D721Med (cell line): Measurements from ENCODE around the gene CENPW.

Source experiments
- DNase-seq: peaks from one replicate; pipeline ENCODE4 v3.0.0; 2011; ENCODE audit warnings: low spot score; ENCODE audit not compliant: insufficient read length
- FAIRE-seq: peaks from 2 replicates; lab custom pipeline; 2011; peaks lifted over from hg19 to GRCh38; lab: Jason Lieb, UNC
- CTCF ChIP-seq: IDR thresholded peaks from 2 replicates; pipeline ENCODE4 v1.5.1; 2012; ENCODE audit warnings: mild to moderate bottlenecking, control low read depth; ENCODE audit not compliant: insufficient read depth; ENCODE audit errors: missing control alignments

The CENPW gene

GRCh38 chr6:126383203-126383602, 43.3 kb downstream of the CENPW start:
- no peak for TF ChIP-seq CTCF
- DNase-seq (no peak), FAIRE-seq (no peak)

- DNase-seq, result no peak
- no peak for FAIRE-seq
- no peak for TF ChIP-seq CTCF
These were observed 45.6 kb downstream of the CENPW start for GRCh38 chr6:126385536-126385935.

GRCh38 chr6:126388104-126388598, 48.2 kb downstream of the CENPW start:
- FAIRE-seq, result no peak

GRCh38 chr6:126396131-126396530, 56.2 kb downstream of the CENPW start:
- no peak for TF ChIP-seq CTCF
- no peak for DNase-seq
- no peak for FAIRE-seq

More at GRCh38 chr6:126388104-126388598, 48.2 kb downstream of the CENPW start:
- no peak for TF ChIP-seq CTCF
- no peak for DNase-seq
